IPS-NIHi11 (cell line): ENCODE results near the gene ARRDC1.
"Not testable (repeated sequence)": the region's sequence is repeated elsewhere in the genome, so short reads cannot be mapped to it uniquely, and the experiment has no call there.

ENCODE experiments used
- DNase-seq: peaks from one replicate; pipeline ENCODE4 v3.0.0; 2012; ENCODE audit warnings: mixed read lengths, low spot score

ARRDC1 gene

DNA sequence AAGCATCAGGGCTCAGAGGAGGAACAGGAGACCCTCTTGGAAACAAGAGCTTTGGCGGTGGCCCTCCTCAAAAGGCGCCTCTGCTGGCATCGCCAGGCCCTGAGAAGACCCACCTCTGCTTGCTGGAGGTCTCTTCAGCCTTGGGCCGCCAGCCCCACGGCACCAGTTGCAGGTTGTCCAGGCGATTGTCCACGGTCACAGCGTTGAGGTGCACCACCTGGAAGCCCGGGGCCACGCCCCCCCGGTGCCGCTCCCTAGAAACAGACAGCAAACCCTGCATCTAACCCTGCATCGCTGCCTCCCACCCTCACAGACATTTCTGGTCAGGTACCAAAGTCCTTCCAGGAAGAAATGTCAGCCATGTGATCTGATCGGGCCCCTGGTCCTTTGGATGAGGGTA lies 18.6 kb upstream of the ARRDC1 start:
- DNase-seq: no peak

DNA sequence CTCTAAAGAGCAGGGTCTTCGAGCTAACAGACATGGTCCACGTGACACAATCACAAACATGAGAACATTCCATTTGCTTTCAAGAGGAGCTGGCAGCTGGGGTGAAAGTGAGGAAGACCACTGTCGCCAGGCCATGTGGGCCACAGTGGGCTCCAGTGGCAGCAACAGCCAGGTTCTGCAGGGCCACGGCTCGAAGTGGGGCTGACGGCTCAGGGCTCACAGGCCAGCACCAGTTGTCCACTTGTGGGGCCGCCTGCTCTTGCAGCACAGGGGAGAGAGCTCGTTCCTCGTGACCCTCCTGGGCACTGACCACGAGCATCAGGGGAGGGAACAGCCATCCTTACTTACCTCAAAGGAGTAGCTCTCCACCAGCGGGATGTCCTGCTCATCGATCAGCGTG lies 17.2 kb upstream of the ARRDC1 start:
- no peak for DNase-seq

DNA sequence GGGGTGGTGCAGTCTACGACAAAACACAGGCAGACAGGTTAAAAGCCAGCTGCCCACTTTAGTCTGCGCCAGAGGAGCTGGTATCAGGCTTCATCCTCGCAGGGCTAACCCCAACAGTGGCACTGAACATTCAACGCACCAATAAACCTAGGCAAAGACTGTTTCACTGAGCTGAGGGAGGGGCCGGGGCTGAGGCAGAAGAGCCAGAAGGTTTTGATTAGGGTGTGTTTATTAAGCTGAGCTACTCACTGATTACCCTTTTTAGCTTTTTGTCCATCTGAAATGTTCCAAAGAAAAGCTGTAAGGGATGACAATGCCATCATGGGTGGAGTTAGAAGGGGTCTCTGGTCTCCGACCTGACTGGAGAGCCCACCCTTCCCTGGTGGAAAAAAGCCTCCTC lies 16.6 kb upstream of the ARRDC1 start:
- no peak for DNase-seq

DNA sequence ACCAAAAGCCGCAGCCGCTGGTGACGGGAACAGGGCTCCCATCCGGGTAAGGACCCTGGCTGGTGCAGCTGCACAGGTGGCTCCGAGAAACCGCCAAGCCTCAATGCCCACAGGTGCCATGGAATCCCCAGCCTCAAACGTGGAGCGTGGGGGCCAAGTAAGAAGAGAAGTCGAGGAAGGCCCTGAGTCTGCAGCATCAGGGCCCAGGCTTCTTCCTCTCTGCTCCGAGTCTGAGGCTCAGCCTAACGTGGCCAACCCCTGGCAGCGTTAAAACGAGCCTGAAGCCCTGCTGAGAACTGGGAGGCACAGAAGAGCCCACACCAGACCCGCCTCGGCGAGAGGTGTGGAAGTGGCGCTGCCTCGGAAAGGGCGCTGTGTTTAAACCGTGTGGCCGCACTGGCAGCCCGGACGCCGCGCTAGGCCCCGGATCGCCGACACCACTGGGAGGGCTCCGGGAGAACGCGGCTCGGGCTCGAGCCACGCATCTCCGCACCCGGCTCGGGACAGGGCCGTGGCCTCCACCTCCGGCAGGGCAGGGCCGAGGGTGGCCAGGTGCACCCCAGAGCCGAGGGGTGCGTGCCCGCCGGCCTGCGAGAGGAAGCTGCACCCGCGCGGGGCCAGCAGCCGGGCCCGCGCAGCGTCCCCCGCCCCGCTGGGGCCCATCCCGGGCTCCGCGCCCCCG lies 15.9 kb upstream of the ARRDC1 start:
- peak; percentile 55 for DNase-seq

DNA sequence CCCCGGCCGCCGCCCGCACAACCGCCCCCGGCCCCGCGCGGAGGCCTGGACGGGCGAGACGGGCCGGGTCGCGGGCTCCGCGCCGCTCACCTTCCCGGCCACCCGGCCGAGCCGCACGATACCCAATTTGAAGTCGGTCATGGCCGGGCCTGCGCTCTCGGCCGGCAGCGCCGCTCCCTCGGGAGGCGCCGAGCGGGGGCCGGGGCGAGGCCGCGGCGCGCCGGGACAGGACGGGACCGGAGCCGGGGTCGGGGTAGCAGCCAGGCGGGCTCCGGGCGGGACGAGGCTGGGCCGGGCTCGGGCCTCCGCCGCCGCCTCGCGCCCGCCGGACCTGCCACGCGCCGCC lies 15.4 kb upstream of the ARRDC1 start:
- DNase-seq: no peak

DNA sequence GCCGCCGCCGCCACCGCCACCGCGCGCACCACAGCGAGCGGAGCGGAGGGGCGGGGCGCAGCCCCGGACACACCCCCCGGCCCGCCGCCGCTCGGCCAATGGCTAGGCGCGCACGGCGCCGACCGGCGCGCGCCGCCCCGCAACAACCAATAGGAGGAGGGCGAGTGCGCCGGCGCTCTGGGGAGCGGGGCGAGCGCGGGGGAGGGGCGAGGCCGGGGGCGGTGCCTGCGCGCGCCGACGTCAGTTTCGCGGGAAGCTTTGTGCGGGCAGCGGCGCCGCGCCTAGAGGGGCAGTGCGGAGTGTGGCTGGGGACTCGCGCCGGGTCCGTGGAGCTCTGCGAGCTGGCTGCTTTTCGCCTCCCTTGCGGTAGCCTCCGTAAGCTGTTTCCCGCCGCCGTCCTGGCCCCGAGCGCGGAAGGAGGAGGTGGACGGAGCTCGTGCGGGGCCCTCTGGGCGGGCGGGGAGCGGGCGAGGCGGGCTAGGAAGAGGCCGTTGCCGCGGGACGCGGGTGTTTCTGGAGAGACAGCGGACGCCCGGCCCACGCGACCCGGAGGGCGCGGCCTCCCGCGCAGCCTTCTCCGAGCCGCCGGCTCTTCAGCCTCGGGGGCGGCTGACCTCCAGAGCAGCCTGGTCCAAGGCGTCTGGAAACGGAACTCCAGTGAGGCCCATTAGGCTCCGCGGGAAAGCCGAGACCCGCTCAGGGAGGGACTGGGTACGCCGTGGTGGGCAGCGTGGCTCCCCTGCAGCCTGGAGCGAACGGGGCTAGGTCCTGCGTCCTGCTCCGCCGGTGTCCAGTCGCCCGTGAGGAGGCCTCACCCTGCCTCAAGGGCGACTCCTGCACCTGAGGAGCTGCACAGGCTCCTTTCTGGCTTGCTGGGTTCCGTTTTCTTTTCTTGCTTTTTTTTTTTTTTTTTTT lies 14.8 kb upstream of the ARRDC1 start, which contains the start of gene ZMYND19:
Gene ZMYND19 (minus strand): TSS at position 44 of the 915 bp plus-strand sequence. CDS start 249 bp downstream, outside the sequence.
- DNase-seq: peak; percentile 100

DNA sequence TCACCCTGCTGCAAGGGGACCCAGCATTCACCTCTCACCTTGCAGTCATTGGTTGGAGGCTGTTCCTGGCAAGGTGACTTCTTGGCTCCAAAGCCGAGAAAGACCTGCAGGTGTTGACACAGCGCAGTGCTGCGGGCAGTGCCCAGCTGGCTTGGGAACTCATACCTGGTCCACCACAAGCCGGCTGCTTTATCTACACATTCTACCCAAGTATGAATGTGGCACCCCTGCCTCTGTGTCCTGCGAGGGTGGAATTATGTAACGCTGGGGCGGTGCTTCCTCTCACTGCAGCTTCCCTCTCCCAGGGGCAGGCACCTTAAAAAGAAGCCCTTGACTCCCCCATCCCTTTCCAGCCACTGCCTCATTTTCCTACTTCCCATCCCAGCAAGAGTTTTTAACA lies 12.7 kb upstream of the ARRDC1 start:
- no peak for DNase-seq

DNA sequence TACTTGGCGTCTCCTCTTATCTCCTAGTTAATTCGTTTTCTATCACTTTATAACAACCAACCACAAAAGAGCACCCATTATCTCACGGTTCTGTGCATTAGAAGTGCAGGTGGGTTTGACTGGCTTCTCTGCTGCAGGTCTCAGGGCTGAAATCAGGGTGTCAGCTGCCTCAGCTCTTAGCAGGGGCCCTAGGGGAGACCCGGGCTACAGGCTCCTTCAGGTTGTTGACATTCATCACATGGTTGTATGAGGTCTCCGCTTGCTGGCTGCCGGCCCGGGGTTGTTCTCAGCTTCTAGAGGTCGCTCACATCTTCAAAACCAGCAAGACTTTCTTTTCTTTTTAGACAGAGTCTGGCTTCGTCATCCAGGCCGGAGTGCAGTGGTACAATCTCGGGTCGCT lies 12.3 kb upstream of the ARRDC1 start:
- DNase-seq: no peak

DNA sequence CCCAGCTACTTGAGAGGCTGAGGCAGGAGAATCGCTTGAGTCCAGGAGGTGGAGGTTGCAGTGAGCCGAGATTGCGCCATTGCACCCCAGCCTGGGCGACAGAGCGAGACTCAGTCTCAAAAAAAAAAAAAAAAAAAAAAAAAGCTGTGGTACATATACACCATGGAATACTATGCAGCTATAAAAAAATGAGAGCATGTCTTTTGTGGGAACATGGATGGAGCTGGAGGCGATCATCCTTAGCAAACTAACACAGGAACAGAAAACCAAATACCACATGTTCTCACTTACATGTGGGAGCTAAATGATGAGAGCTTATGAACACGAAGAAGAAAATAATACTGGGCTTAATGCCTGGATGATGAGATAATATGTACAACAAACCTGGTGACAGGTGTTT lies 8.9 kb upstream of the ARRDC1 start:
- DNase-seq: not testable (repeated sequence)

DNA sequence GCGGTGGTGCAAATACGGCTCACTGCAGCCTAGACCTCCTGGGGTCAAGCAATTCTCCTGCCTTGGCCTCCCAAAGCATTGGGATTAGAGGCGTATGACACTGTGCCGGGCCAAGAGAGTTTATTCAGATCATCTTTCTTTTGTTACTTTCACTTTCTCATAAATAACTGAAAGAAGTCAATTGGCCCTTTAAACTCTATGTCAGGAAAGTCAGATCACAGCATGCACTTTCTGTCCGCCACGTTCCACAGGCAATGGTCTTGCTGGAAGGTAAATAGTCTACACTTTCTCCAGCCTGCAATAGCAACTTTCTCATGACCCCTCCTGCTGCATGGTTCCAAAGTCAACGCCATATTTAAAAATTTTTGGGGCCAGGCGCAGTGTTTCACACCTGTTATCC lies 6.5 kb upstream of the ARRDC1 start:
- DNase-seq: no peak

DNA sequence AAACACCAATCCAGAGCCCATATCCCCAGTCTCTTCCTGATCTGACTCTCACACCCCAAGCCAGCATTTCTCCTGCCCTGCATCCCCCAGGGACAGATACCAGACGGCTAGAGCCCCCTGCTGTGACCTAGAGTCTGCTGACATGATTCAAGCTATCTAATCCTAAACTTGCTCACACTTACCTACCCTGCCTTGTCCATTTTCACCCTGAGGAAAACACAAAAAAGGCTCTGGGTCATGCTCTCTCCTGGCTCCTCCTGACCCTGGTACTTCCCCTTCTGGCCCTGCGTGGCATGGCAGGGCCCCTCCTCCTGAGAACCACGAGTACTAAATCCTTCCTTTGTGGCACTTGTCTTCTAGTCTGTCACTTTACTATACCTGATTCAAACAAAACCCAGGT lies 2.8 kb upstream of the ARRDC1 start:
- DNase-seq: no peak

DNA sequence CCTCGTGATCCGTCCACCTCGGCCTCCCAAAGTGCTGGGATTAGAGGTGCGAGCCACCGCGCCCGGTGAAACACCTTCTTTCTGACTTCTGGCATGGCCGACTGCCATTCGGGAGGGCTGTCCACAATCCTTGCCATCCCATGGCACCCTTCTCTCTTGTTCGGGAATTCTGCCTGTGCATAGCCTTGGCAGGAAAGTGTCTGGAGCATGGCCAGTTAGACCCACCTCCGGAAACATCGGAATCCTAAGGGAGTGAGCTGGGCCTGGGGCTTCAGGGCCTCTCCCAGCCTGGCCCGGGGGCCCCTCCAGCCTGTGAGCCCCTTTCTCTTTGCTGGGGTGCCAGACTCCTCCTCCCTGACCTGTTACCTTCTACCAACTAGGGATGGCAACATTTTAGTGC lies 1.6 kb upstream of the ARRDC1 start:
- DNase-seq: no peak

DNA sequence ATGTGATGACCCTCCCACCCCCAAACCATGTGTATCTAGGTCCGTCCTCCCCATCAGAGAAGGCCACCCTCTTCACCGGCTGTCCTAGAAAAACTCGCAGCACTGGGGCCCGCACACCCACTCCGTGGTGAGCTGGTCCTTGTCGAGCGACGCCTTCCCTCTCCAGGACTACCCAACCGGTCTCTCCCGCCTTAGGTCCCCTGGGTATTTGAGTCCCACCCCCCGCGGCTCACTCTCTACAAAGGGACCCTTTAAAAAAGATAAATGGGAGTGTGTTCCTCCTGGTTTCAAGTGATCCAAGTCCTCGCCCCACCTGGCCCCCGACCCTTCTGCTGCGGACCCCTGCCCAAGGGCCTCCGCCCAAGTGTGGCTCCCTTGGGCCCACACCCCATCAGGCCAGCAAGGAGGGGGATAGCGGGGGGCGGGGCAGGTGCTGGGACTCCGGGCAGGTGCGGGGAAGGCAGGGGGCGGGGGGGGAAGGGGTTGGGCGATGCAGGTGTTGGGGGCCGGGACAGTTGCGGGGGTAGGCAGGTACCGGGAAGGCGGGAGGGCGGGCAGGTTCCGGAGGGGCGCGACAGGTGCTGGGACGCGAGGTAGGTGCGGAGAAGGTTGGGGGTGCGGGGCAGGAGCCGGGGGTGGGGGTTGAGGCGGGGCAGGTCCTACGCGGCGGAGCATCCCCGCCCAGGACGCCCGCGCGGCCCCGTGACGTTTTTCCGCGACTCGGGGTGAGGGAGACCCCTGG lies 970 bp upstream of the ARRDC1 start:
- DNase-seq: no peak

DNA sequence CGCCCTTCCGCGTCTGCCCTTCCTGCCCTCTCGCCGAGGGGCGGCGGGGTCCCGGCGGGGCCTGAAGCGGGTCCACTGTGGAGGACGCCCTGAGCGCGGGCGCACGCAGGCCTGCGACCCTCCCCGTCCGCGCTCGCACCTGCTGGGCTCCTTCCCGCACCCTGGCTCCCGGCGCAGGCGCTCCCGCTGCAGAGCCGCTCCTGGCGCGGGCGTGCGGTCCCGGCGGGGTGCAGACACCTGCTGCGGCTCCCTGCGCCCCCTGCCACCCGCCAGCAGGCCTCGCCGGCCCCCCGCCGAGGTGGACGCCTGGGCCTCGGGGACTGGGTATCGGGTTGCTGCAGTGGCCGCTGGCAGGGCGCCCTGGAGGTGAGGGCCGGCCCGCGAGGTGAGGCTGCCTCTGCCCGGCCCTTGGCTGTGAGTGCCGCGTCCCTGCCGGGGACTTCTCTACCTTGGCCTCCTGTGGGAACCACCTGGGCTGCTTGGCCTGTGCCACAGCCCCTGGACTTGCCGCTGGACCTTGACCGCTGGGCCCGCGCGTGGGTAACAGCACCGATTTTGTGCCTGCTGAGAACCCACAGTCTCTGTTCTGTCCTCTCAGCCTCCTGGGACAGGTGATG lies 627 bp downstream of the ARRDC1 start:
- DNase-seq: peak; percentile 54

DNA sequence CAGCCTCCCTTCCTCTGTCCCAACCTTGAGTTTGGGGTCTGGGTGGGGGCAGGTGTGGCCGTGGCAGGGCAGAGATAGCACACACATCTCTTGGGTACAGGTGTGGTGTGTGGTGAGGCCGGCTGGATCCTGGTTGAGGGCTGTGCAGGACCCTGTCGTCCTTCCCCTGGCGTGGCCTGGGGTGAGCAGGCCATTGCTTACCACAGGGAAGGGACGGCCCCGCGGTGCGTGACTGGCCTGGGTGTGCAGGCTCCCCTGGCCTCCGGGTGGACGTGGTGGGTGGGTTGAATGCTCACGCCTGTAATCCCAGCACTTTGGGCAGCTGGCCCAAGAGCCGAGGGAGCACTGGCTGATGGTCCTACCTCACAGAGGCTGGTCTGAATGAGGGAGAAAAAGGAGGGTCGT lies 1.2 kb downstream of the ARRDC1 start:
- DNase-seq: peak; percentile 4

DNA sequence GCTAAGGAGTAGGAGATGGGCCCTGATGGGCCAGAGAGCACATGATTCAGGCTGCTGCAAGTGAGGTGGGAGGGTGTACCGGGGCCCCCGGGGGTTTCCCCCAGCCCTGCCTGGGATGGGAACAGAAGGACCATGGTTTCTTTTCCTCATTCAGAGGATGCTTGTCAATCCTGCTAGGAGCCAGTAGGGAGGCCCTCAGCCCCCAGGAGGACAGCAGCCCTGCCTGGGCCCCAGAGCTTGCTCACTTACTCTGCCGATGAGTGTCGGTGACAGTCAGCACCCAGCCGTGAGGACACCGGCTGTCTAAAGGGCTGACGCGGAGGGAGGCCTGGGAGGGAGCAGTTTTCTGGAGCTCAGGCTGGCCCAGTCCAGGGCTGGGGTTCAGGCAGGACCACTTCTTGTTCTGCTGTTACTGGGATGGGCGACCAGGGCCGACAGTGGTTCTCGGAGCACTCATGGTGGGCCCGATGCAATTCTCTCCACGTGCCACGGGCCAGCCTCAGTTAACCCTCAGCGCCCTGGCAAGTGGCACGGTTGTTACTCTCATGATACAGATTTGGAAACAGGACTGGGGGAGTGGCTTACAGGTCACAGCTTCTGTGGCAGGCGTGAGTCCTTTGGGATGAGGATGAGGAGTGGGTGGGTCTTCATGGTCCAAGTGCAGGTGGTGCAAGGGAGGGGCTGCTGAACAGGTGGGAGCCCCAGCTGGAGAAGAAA lies 1.8 kb downstream of the ARRDC1 start:
- no peak for DNase-seq

DNA sequence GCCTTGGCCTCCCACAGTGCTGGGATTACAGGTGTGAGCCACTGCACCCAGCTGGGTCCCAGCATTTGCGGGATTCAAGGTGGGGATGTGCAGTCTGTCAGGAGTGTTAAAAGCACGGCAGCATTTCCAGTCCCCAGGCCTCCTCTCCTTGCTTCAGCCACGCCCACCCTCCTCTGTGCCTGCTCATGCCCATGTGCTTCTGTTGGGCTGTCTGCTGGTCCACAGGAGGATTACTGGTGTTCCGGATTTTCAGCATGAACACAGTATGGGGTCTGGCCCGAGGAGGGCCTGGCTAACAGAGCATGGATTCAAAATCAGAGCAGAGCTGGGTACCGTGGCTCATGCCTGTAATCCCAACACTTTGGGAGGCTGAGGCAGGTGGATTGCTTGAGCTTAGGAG lies 5.5 kb downstream of the ARRDC1 start:
- DNase-seq: peak; percentile 17

DNA sequence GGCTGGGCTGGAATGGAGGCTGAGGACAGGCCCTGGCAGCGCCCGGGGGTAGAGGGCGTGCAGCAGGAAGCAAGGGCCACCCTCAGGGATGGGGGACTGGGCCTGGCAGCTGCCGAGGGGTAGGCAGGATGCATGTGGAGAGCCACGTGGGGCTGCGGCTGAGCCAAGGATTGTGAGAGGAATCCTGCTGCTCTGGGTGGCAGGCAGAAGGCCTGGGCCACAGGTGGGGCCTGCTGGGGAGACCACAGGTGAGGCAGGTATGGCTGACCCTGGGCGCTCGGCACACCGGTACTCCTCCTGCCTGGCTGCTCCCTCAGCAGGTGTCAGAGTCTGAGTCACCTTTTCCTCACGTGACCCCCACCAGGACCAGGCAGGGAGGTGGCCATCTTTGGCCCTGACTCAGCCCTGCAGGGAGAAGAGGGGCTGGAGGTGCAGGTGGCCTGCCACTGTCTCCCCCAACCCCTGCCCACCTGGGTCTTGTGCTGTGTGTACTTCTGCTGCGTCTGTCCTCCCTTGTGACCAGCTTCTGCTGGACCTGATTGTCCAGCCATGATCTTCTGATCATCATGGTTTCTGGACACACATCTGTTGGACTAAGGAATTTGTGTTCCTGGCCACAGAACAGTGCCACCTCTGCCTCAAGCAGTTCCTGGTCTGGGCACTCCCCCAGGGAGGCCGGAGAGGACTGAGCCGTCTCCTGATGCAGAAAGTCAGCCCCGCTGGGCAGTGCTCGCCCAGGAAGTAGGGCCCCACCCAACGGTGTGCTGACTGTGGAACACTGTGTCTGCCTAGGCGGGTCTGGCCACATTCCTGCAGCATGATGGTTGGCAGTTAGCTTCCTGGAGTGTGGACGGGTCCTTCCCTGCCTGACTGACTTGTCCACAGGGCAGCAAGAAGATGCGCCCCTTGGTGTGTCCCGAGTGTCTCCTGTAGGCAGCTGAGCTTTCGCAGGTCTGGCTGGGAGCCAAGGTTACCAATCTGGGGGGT lies 6.4 kb downstream of the ARRDC1 start:
- peak; percentile 50 for DNase-seq

DNA sequence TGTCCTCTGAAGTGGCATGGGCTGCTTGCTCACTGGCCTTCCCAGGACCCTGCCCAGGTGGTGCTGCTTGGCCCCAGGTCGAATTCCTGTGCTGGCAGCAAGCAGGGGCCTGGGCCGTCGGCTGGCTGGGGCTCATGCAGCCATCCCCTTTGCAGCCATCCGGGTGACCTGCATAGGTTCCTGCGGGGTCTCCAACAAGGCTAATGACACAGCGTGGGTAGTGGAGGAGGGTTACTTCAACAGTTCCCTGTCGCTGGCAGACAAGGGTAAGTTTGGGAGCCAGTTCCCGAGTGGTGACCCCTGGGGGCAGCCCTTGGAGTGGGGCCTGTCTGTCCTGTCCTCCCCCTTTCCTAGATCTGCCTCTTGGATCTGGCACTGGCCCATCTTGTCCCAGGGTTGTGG lies 7.3 kb downstream of the ARRDC1 start:
- peak; percentile 6 for DNase-seq

DNA sequence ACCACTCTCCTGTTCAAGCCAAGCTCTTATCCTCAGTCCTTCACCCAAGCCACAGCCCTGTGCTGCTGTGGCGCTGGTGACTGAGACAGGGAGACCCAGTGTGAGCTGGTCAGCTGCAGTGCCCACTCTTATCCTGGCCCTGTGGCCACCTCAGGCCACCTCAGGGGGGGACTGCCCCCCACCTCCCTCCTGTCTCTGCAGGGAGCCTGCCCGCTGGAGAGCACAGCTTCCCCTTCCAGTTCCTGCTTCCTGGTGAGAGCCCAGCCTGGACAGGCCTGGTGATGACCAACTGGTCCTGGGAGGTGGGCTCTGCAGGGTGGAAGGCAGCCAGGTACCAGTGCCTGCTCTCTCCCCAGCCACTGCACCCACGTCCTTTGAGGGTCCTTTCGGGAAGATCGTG lies 7.8 kb downstream of the ARRDC1 start:
- DNase-seq: no peak
